ELF-1 (cell line): ENCODE data around the gene NEO1.

Source experiments
- DNase-seq: peaks from one replicate; pipeline ENCODE4 v3.0.0-alpha.2; 2016; ENCODE audit warnings: low read depth, low spot score

The NEO1 gene

GRCh38 chr15:73329501-73330200 lies 277.4 kb downstream of the NEO1 start:
- DNase-seq = no peak

- peak; percentile 61 for DNase-seq
Observed at GRCh38 chr15:73330206-73331051, 278.2 kb downstream of the NEO1 start.

GRCh38 chr15:73331501-73331900 lies 279.2 kb downstream of the NEO1 start:
- DNase-seq = no peak

GRCh38 chr15:73331991-73332925 lies 280.0 kb downstream of the NEO1 start:
- DNase-seq = no peak

- no peak for DNase-seq
Observed at GRCh38 chr15:73333001-73333400, 280.7 kb downstream of the NEO1 start.

GRCh38 chr15:73334086-73334485 lies 281.8 kb downstream of the NEO1 start:
- no peak for DNase-seq

GRCh38 chr15:73335026-73335425 lies 282.8 kb downstream of the NEO1 start:
- no peak for DNase-seq

GRCh38 chr15:73335471-73335870 lies 283.2 kb downstream of the NEO1 start:
- DNase-seq = no peak

GRCh38 chr15:73336756-73337155 lies 284.5 kb downstream of the NEO1 start:
- no peak for DNase-seq

- DNase-seq = no peak
Observed at GRCh38 chr15:73337187-73337586, 284.9 kb downstream of the NEO1 start.

- DNase-seq = no peak
Observed at GRCh38 chr15:73338058-73338457, 285.8 kb downstream of the NEO1 start.

GRCh38 chr15:73338606-73339374 lies 286.5 kb downstream of the NEO1 start:
- DNase-seq = no peak

GRCh38 chr15:73340502-73341192 lies 288.4 kb downstream of the NEO1 start:
- no peak for DNase-seq

GRCh38 chr15:73341886-73342600 lies 289.8 kb downstream of the NEO1 start:
- no peak for DNase-seq

GRCh38 chr15:73344056-73344455 lies 291.8 kb downstream of the NEO1 start:
- DNase-seq = peak; percentile 53

- DNase-seq = no peak
Observed at GRCh38 chr15:73345658-73346057, 293.4 kb downstream of the NEO1 start.

GRCh38 chr15:73346735-73347312 lies 294.6 kb downstream of the NEO1 start:
- DNase-seq = peak; percentile 78

- no peak for DNase-seq
Observed at GRCh38 chr15:73349191-73349590, 296.9 kb downstream of the NEO1 start.

GRCh38 chr15:73352082-73352481 lies 299.8 kb downstream of the NEO1 start:
- no peak for DNase-seq
